ENCODE data around the gene GCDH.

DNA sequence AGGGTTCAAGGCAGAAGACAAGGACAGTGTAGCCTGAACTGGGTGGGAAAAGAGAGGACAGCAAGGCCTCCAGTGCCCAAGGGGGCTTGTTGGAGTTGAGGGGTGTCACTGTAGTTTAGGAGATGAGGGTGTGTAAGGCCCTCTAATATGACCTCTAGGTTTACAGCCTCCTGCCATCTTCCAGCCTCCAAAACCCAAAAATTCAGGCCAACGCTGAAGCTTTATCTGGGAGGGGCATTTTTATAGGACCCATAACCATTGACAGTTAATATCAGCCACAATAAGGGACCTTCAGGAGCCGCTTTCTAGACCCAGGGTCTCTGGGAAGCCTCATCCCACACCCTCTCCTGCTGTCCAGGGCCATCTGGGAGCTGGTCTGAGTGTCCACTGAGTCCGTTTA is 6.8 kb upstream of the GCDH start:
- TF ChIP-seq, protein P1, sequence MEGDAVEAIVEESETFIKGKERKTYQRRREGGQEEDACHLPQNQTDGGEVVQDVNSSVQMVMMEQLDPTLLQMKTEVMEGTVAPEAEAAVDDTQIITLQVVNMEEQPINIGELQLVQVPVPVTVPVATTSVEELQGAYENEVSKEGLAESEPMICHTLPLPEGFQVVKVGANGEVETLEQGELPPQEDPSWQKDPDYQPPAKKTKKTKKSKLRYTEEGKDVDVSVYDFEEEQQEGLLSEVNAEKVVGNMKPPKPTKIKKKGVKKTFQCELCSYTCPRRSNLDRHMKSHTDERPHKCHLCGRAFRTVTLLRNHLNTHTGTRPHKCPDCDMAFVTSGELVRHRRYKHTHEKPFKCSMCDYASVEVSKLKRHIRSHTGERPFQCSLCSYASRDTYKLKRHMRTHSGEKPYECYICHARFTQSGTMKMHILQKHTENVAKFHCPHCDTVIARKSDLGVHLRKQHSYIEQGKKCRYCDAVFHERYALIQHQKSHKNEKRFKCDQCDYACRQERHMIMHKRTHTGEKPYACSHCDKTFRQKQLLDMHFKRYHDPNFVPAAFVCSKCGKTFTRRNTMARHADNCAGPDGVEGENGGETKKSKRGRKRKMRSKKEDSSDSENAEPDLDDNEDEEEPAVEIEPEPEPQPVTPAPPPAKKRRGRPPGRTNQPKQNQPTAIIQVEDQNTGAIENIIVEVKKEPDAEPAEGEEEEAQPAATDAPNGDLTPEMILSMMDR (IDR thresholded peaks at IDR 0.05) = no peak
- no peak for TF ChIP-seq POLR2AphosphoS5 (IDR thresholded peaks at IDR 0.05)

Measured in stomach (tissue), 4 donors.